A549 (cell line): ENCODE measurements around the gene TRUB1. TPM values are rescaled to one million over a fixed set of nuclear protein-coding genes. Genes with fewer than 3 reads are reported as not detected.

ENCODE experiments used
- ATAC-seq, 2 experiments: fragments of 200-7000 bp in 1 of 2; fragments of >200 bp in 1 of 2; cut with Nextera tagmentation in 1 of 2; cut with Tn5 transposase in 1 of 2; 3 replicates each; pipeline versions ENCODE4 v1.8.0 to v1.9.1; 2018 to 2020; ENCODE audit warnings: mild to moderate bottlenecking in 1 of 2, moderate library complexity in 1 of 2
- CTCF ChIA-PET: fragments of 300-600 bp; sonication (Branson Sonifier 250); formaldehyde crosslinking; extraction: SDS; loops from one replicate; lab custom pipeline; 2021; ENCODE audit warnings: antibody characterized with exemption, inconsistent platforms; lab: Yijun Ruan, JAX
- POLR2A ChIA-PET: fragments of 350-600 bp; formaldehyde crosslinking; extraction: SDS; loops from one replicate; lab custom pipeline; 2021; ENCODE audit warnings: antibody characterized with exemption, inconsistent platforms; lab: Yijun Ruan, JAX
- DNase-seq, 2 experiments: peaks; one replicate each; pipeline versions ENCODE4 v3.0.0 to v3.0.0-alpha.2; 2011 to 2016; ENCODE audit warnings: low read depth in 1 of 2, low spot score in 1 of 2
- FAIRE-seq: peaks from 2 replicates; lab custom pipeline; 2011; peaks lifted over from hg19 to GRCh38; lab: Jason Lieb, UNC
- H3K27ac ChIP-seq, 2 experiments: fragments of >200 bp; sonication (Bioruptor Twin); formaldehyde crosslinking; 3 replicates each; pipeline ENCODE4 v1.5.1; 2016 to 2017
- H3K4me1 ChIP-seq: fragments of >200 bp; sonication (Bioruptor Twin); formaldehyde crosslinking; 3 replicates; pipeline ENCODE4 v1.6.1; 2016
- H3K4me2 ChIP-seq: fragments of >200 bp; sonication (Bioruptor Twin); formaldehyde crosslinking; 3 replicates; pipeline ENCODE4 v1.6.1; 2016
- H3K4me3 ChIP-seq: fragments of >200 bp; sonication (Bioruptor Twin); formaldehyde crosslinking; 3 replicates; pipeline ENCODE4 v1.5.1; 2016
- H3K9me3 ChIP-seq: fragments of >200 bp; sonication (Bioruptor Twin); formaldehyde crosslinking; 3 replicates; pipeline ENCODE4 v1.6.1; 2016
- ATOH8 ChIP-seq: fragments of 250-450 bp; sonication (Bioruptor Pico); IDR thresholded peaks from 2 replicates; pipeline ENCODE4 v1.5.0; 2020; ENCODE audit warnings: low read depth, mild to moderate bottlenecking, moderate library complexity
- CBX2 ChIP-seq: fragments of 200-600 bp; sonication (generic); IDR thresholded peaks from 2 replicates; pipeline ENCODE4 v1.6.1; 2016; ENCODE audit warnings: low read depth, mild to moderate bottlenecking, borderline replicate concordance
- CEBPB ChIP-seq, 2 experiments: fragments of >200 bp in 1 of 2; sonication (Bioruptor Twin) in 1 of 2; formaldehyde crosslinking in 1 of 2; IDR thresholded peaks; 2 replicates each; pipeline ENCODE4 v1.6.1; 2012 to 2016
- CHD2 ChIP-seq: fragments of 150-350 bp; IDR thresholded peaks from 2 replicates; pipeline ENCODE4 v1.6.1; 2014; ENCODE audit warnings: low read length; ENCODE audit not compliant: partially characterized antibody
- CHD4 ChIP-seq: fragments of 200-600 bp; sonication (generic); IDR thresholded peaks from 2 replicates; pipeline ENCODE4 v1.6.1; 2016; ENCODE audit warnings: antibody characterized with exemption, mild to moderate bottlenecking, borderline replicate concordance
- EHMT2 ChIP-seq: fragments of 200-600 bp; sonication (generic); IDR thresholded peaks from 2 replicates; pipeline ENCODE4 v1.6.1; 2016; ENCODE audit warnings: antibody characterized with exemption, low read depth, mild to moderate bottlenecking, moderate library complexity
- ESRRA ChIP-seq: fragments of 150-350 bp; IDR thresholded peaks from 2 replicates; pipeline ENCODE4 v1.6.1; 2014; ENCODE audit warnings: mild to moderate bottlenecking, low read length, borderline replicate concordance
- FOSL2 ChIP-seq, 2 experiments: fragments of 450-650 bp in 1 of 2; fragments of >200 bp in 1 of 2; sonication (Bioruptor Twin) in 1 of 2; formaldehyde crosslinking; IDR thresholded peaks; 2 replicates each; pipeline versions ENCODE4 v1.5.0 to v1.6.1; 2016 to 2020; ENCODE audit warnings: mild to moderate bottlenecking in 1 of 2, moderate library complexity in 1 of 2
- HDAC2 ChIP-seq: fragments of 200-600 bp; sonication (generic); IDR thresholded peaks from 2 replicates; pipeline ENCODE4 v1.6.1; 2016
- HES2 ChIP-seq: fragments of >200 bp; sonication (Bioruptor Twin); formaldehyde crosslinking; IDR thresholded peaks from 2 replicates; pipeline ENCODE4 v1.6.1; 2016
- HMGXB4 ChIP-seq: fragments of 250-450 bp; sonication (Bioruptor Pico); IDR thresholded peaks from 2 replicates; pipeline ENCODE4 v1.5.0; 2021; ENCODE audit warnings: mild to moderate bottlenecking, moderate library complexity, borderline replicate concordance
- HOXB13 ChIP-seq: fragments of 250-450 bp; sonication (Bioruptor Pico); IDR thresholded peaks from 2 replicates; pipeline ENCODE4 v1.5.0; 2020; ENCODE audit warnings: low read depth, mild to moderate bottlenecking, moderate library complexity
- HOXB5 ChIP-seq: fragments of 250-450 bp; sonication (Bioruptor Pico); IDR thresholded peaks from 2 replicates; pipeline ENCODE4 v1.5.0; 2020; ENCODE audit warnings: mild to moderate bottlenecking, moderate library complexity
- JUN ChIP-seq, 2 experiments: fragments of >200 bp; sonication (Bioruptor Twin); formaldehyde crosslinking; IDR thresholded peaks; 2 replicates in 1 of 2; 3 replicates in 1 of 2; pipeline ENCODE4 v1.6.1; 2016 to 2017
- JUNB ChIP-seq: fragments of >200 bp; sonication (Bioruptor Twin); formaldehyde crosslinking; IDR thresholded peaks from 2 replicates; pipeline ENCODE4 v1.6.1; 2016
- KDM1A ChIP-seq: fragments of 200-600 bp; sonication (generic); IDR thresholded peaks from 2 replicates; pipeline ENCODE4 v1.6.1; 2016; ENCODE audit warnings: low read depth, mild to moderate bottlenecking
- KDM5A ChIP-seq: fragments of 200-600 bp; sonication (generic); IDR thresholded peaks from 2 replicates; pipeline ENCODE4 v1.6.1; 2016; ENCODE audit warnings: antibody characterized with exemption, mild to moderate bottlenecking
- MAFK ChIP-seq: fragments of 450-650 bp; IDR thresholded peaks from 2 replicates; pipeline ENCODE4 v1.6.1; 2014; ENCODE audit not compliant: partially characterized antibody
- MAZ ChIP-seq: fragments of 150-350 bp; IDR thresholded peaks from 2 replicates; pipeline ENCODE4 v1.6.1; 2014; ENCODE audit warnings: antibody characterized with exemption, low read depth, low read length, borderline replicate concordance
- NFE2L2 ChIP-seq: fragments of 150-350 bp; conservative IDR thresholded peaks from 2 replicates; pipeline ENCODE4 v1.6.1; 2014; ENCODE audit warnings: low read length
- RAD21 ChIP-seq, 2 experiments: fragments of >200 bp in 1 of 2; sonication (Bioruptor Twin) in 1 of 2; formaldehyde crosslinking in 1 of 2; IDR thresholded peaks in 1 of 2; conservative IDR thresholded peaks in 1 of 2; 2 replicates in 1 of 2; 3 replicates in 1 of 2; pipeline ENCODE4 v1.6.1; 2012 to 2018; ENCODE audit warnings: inconsistent platforms in 1 of 2
- RARB ChIP-seq: fragments of 250-450 bp; sonication (Bioruptor Pico); IDR thresholded peaks from 2 replicates; pipeline ENCODE4 v1.8.0; 2021; ENCODE audit warnings: mild to moderate bottlenecking, moderate library complexity
- RCOR1 ChIP-seq: fragments of 150-350 bp; IDR thresholded peaks from 2 replicates; pipeline ENCODE4 v1.6.1; 2014; ENCODE audit warnings: antibody characterized with exemption, low read length, low read depth
- REST ChIP-seq: fragments of 200-600 bp; sonication (generic); IDR thresholded peaks from 2 replicates; pipeline ENCODE4 v1.6.1; 2016; ENCODE audit warnings: antibody characterized with exemption, mild to moderate bottlenecking, moderate library complexity
- RFX5 ChIP-seq: fragments of 450-650 bp; IDR thresholded peaks from 2 replicates; pipeline ENCODE4 v1.7.1; 2014; ENCODE audit warnings: antibody characterized with exemption, mild to moderate bottlenecking, moderate library complexity
- RNF2 ChIP-seq: fragments of 200-600 bp; sonication (generic); IDR thresholded peaks from 2 replicates; pipeline ENCODE4 v1.6.1; 2016; ENCODE audit warnings: low read depth, mild to moderate bottlenecking, antibody characterized with exemption, moderate library complexity, borderline replicate concordance
- ZC3H11A ChIP-seq: fragments of 450-650 bp; IDR thresholded peaks from 2 replicates; pipeline ENCODE4 v1.6.1; 2014; ENCODE audit warnings: antibody characterized with exemption, mild to moderate bottlenecking
- ZFP36 ChIP-seq: fragments of 450-650 bp; IDR thresholded peaks from 2 replicates; pipeline ENCODE4 v1.6.1; 2014; ENCODE audit warnings: borderline replicate concordance; ENCODE audit not compliant: partially characterized antibody
- ZNF302 ChIP-seq: fragments of 250-450 bp; sonication (Bioruptor Pico); IDR thresholded peaks from 2 replicates; pipeline ENCODE4 v1.9.0; 2021; ENCODE audit warnings: inconsistent platforms, mild to moderate bottlenecking, moderate library complexity
- ZSCAN20 ChIP-seq: fragments of 250-450 bp; sonication (Bioruptor Pico); IDR thresholded peaks from 2 replicates; pipeline ENCODE4 v1.8.0; 2022; ENCODE audit warnings: mild to moderate bottlenecking, moderate library complexity
- WGBS: methylation state at CpG from one replicate; pipeline ENCODE4 v1.1.6; 2017; ENCODE audit errors: missing lambda C conversion rate; 5-methylcytosine and 5-hydroxymethylcytosine counted together
- polyA minus RNA-seq: library from RNA; depleted of rRNA, polyadenylated mRNA; stranded (reverse); fragments of >200 nt; gene quantifications from 2 replicates; pipeline ENCODE4 v1.2.3, GENCODE V29; 2011; rRNA and poly(A)+ RNA removed
- polyA plus RNA-seq, 4 experiments: library from polyadenylated mRNA; depleted of rRNA in 3 of 4; stranded (reverse); fragments of >200 nt; fragmentation: RNase III in 1 of 4; extraction: RNeasy Plus Mini Kit Qiagen cat#74134 plus additional on column Dnase treatment in 1 of 4; gene quantifications; 2 replicates in 3 of 4; 3 replicates in 1 of 4; pipeline ENCODE4 v1.2.3, GENCODE V29; 2011 to 2017

Gene TRUB1
- polyA plus RNA-seq (2011; rRNA removed) (24.7 and 40.4 TPM in 2 replicates), polyA plus RNA-seq (2017; fragmentation: RNase III; extraction: RNeasy Plus Mini Kit Qiagen cat#74134 plus additional on column Dnase treatment) (19.5 to 19.9 TPM (median 19.6 TPM) in 3 replicates), polyA minus RNA-seq (14.2 and 14.5 TPM in 2 replicates)
- 7.9 and 8.2 TPM in 2 replicates for polyA plus RNA-seq (2012; cell fraction: cytosol; rRNA removed)
- 3.4 and 3.7 TPM in 2 replicates for polyA plus RNA-seq (2012; cell fraction: nucleus; rRNA removed)

- 0% methylated on average over 24 of the region's 46 CpGs for WGBS
- FAIRE-seq (peak; percentile 82), DNase-seq (peak; percentile 85 to 96)
- no peak for TF ChIP-seq ZSCAN20 (CRISPR knock-in tag)
- TF ChIP-seq JUN (IDR thresholded peaks at IDR 0.05), result peak; percentile 79; a peak in 4 of 5 replicates
- no peak for TF ChIP-seq RARB
- TF ChIP-seq HMGXB4 (CRISPR knock-in tag), result no peak
- no peak for TF ChIP-seq CHD2
- no peak for TF ChIP-seq ESRRA
- no peak for TF ChIP-seq RNF2
- no peak for TF ChIP-seq HDAC2
- peak; percentile 98 for TF ChIP-seq KDM5A
- no peak for TF ChIP-seq HOXB13
- no peak for TF ChIP-seq RFX5
- no peak for TF ChIP-seq KDM1A
- peak; percentile 66 to 91; a peak in 3 of 4 replicates for TF ChIP-seq CEBPB (IDR thresholded peaks at IDR 0.05)
- no peak; the same call in 1 of the 2 replicates for TF ChIP-seq REST
- no peak for TF ChIP-seq ZFP36
- no peak for TF ChIP-seq ATOH8 (CRISPR knock-in tag)
- TF ChIP-seq MAZ, result 0 out of 2 replicates have a peak, but pooled peaks have one; percentile 67
- no peak for TF ChIP-seq EHMT2
- no peak for TF ChIP-seq RAD21 (conservative IDR thresholded peaks at IDR 0.05 in 1 of 2, IDR thresholded peaks at IDR 0.05 in 1 of 2)
- no peak for TF ChIP-seq NFE2L2
- no peak for TF ChIP-seq MAFK
- no peak for TF ChIP-seq RCOR1
- no peak for TF ChIP-seq ZC3H11A
- TF ChIP-seq ZNF302 (CRISPR knock-in tag), result no peak
- TF ChIP-seq CHD4, result no peak
- TF ChIP-seq JUNB, result no peak
- TF ChIP-seq HOXB5 (CRISPR knock-in tag), result no peak
- no peak for TF ChIP-seq CBX2
- no peak for TF ChIP-seq FOSL2 (IDR thresholded peaks at IDR 0.05)
- peak; percentile 41 for TF ChIP-seq FOSL2 (CRISPR knock-in tag; IDR thresholded peaks at IDR 0.05)
- TF ChIP-seq HES2, result no peak
These were observed at the start of gene TRUB1 for GRCh38 chr10:114937962-114938855. Gene TRUB1, plus strand, starts transcription at chr10:114938195. Its CDS starts 59 bp downstream, at chr10:114938254.

More at GRCh38 chr10:114937962-114938855, at the start of gene TRUB1:
- Histone ChIP-seq H3K4me2 (peak within 1 kb of the TSS; percentile 91), H3K9me3 (no peaks in the 10 kb centered on the region), H3K27ac (peak within 1 kb of the TSS; percentile 94), H3K4me1 (peaks cover 9% of the 10 kb centered on the region; the same call in 1 of the 3 replicates), H3K4me3 (peak within 1 kb of the TSS; percentile 94)
- ATAC-seq, result peak; percentile 99 to 100
- POLR2A ChIA-PET, result interaction anchor here (0.5 to 1.2 kb wide), 6 partner anchors 11 to 116 kb away, joined by 3 to 4 read pairs (median 3); partner anchors contain the start of gene FHIP2A
- CTCF ChIA-PET, result interaction anchor here (0.9 to 1.6 kb wide), 4 partner anchors 10 to 116 kb away, joined by 3 to 5 read pairs (median 4); partner anchors contain the start of gene FHIP2A
